ENCODE measurements around the gene CCDC74A.
"Not testable (repeated sequence)": the region's sequence is repeated elsewhere in the genome, so short reads cannot be mapped to it uniquely, and the experiment has no call there.

The CCDC74A gene

GRCh38 chr2:131527131-131528001 is at the start of gene CCDC74A:
CCDC74A (plus strand) TSS chr2:131527888; CDS start chr2:131527971, 83 bp downstream.
- ATAC-seq: peak; percentile 89

- ATAC-seq: not testable (repeated sequence)
Measured at GRCh38 chr2:131478074-131478849, 49.4 kb upstream of the CCDC74A start.

GRCh38 chr2:131478850-131479461 is 48.7 kb upstream of the CCDC74A start:
- not testable (repeated sequence) for ATAC-seq

- not testable (repeated sequence) for ATAC-seq
Measured at GRCh38 chr2:131480351-131480750, 47.3 kb upstream of the CCDC74A start.

GRCh38 chr2:131482506-131483155 is 45.1 kb upstream of the CCDC74A start:
- ATAC-seq: not testable (repeated sequence)

GRCh38 chr2:131483981-131484820 is 43.5 kb upstream of the CCDC74A start:
- ATAC-seq: not testable (repeated sequence)

GRCh38 chr2:131484906-131485460 is 42.7 kb upstream of the CCDC74A start:
- not testable (repeated sequence) for ATAC-seq

- ATAC-seq: not testable (repeated sequence)
Measured at GRCh38 chr2:131486201-131486902, 41.3 kb upstream of the CCDC74A start.

- no peak for TF ChIP-seq ZFP30 (CRISPR knock-in tag; IDR thresholded peaks at IDR 0.05)
- no peak for TF ChIP-seq TSHZ2 (CRISPR knock-in tag; IDR thresholded peaks at IDR 0.05)
- TF ChIP-seq GLIS3 (CRISPR knock-in tag; IDR thresholded peaks at IDR 0.05): no peak
- TF ChIP-seq POU6F1 (CRISPR knock-in tag; IDR thresholded peaks at IDR 0.05; ENCODE audit: borderline replicate concordance, low read depth): no peak
- ATAC-seq: no peak
Measured at GRCh38 chr2:131488306-131489205, 39.1 kb upstream of the CCDC74A start.

GRCh38 chr2:131490616-131491468 is 36.8 kb upstream of the CCDC74A start:
- ATAC-seq: not testable (repeated sequence)

GRCh38 chr2:131491469-131491836 is 36.2 kb upstream of the CCDC74A start:
- ATAC-seq: not testable (repeated sequence)
